HUES48 (cell line): ENCODE results near the gene TNP2.
A peak's percentile ranks its signal among the peaks of the same experiment; 100 is the strongest.

Experiments
- H3K27ac ChIP-seq: one replicate; pipeline ENCODE4 v1.7.0; 2013; ENCODE audit warnings: low read depth, low read length, inconsistent platforms
- H3K27me3 ChIP-seq: 2 replicates; pipeline ENCODE4 v1.6.1; 2013; ENCODE audit warnings: mild to moderate bottlenecking, low read length; ENCODE audit not compliant: control insufficient read depth, insufficient read depth
- H3K36me3 ChIP-seq: 2 replicates; pipeline ENCODE4 v1.6.1; 2013; ENCODE audit warnings: low read length; ENCODE audit not compliant: control insufficient read depth, insufficient read depth
- H3K4me1 ChIP-seq: 2 replicates; pipeline ENCODE4 v1.6.1; 2013; ENCODE audit warnings: mild to moderate bottlenecking, low read length; ENCODE audit not compliant: control insufficient read depth, insufficient read depth
- H3K4me3 ChIP-seq: 2 replicates; pipeline ENCODE4 v1.5.1; 2013; ENCODE audit warnings: mild to moderate bottlenecking, low read depth, low read length
- H3K9ac ChIP-seq: 2 replicates; pipeline ENCODE4 v1.6.1; 2013; ENCODE audit warnings: mild to moderate bottlenecking, low read depth, low read length, moderate library complexity
- H3K9me3 ChIP-seq: 2 replicates; pipeline ENCODE4 v1.6.1; 2013; ENCODE audit warnings: low read length; ENCODE audit not compliant: control insufficient read depth, insufficient read depth

The TNP2 gene

GRCh38 chr16:11268921-11269375 lies at the start of gene TNP2:
Gene TNP2, minus strand, starts transcription at chr16:11269325. Its CDS starts 63 bp downstream, at chr16:11269262.
- no peaks in the 10 kb centered on the region for H3K36me3 ChIP-seq
- H3K9me3 ChIP-seq: no peaks in the 10 kb centered on the region
- H3K27ac ChIP-seq: no peak within 1 kb of the TSS
- H3K9ac ChIP-seq: no peak within 1 kb of the TSS
- no peak within 1 kb of the TSS for H3K4me3 ChIP-seq
- no peaks in the 10 kb centered on the region for H3K27me3 ChIP-seq
- H3K4me1 ChIP-seq: 0 out of 2 replicates have a peak, but pooled peaks cover 3% of the 10 kb centered on the region

DNA sequence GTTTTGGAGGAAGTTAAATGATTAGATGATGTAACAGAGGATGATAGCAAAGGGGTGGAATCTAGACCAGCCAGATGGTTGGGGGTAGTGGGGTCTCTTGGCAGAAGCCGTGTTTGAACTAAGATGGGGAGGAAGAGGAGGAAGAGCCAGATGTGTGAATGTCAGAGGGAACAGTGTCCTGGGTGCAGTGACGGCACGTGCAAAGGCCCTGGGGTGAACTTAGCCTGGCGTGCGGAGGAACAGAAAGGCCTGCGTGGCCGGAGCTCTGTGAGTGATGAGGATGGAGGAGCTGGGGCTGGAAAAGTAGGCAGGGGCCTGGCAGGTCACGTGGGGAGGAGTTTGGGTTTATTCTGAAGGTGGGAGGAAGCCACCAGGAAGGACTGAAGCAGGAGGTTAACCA lies 49.7 kb upstream of the TNP2 start:
- no peaks in the 10 kb centered on the region for H3K9me3 ChIP-seq
- H3K36me3 ChIP-seq: no peaks in the 10 kb centered on the region
- H3K27me3 ChIP-seq: no peaks in the 10 kb centered on the region
- H3K4me1 ChIP-seq: peaks cover 28% of the 10 kb centered on the region
- no peak overlapping the region for H3K4me3 ChIP-seq
- H3K9ac ChIP-seq: no peak overlapping the region
- H3K27ac ChIP-seq: no peak overlapping the region

- Histone ChIP-seq H3K4me3 (peak overlapping the region; percentile 12; the same call in 1 of the 2 replicates), H3K27ac (peak overlapping the region; percentile 91), H3K4me1 (peaks cover 43% of the 10 kb centered on the region)
Observed at GRCh38 chr16:11316331-11317015, 47.3 kb upstream of the TNP2 start.

DNA sequence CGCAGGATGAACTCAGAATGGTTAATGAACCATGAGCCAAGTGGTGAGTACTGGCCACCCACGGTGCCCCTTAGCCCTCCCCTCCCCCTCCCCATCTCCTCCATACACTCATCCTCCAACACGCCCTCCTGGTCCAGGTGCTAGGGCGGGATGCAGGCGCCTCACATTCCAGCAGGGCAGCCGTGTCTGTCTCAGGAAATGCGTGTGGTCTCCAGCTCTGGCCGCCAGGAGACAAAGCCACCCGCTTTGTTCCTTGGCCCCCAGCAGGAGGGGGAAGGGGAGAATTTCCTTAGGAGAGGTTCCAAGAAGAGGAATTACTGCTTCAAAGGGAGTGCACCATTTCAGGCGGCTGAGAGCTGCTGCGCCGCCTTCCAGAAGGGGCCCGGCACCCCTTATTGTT lies 46.4 kb upstream of the TNP2 start:
- peak overlapping the region; percentile 12; the same call in 1 of the 2 replicates for H3K4me3 ChIP-seq
- H3K27me3 ChIP-seq: no peaks in the 10 kb centered on the region
- no peaks in the 10 kb centered on the region for H3K36me3 ChIP-seq
- H3K4me1 ChIP-seq: peaks cover 43% of the 10 kb centered on the region
- peak overlapping the region; percentile 91 for H3K27ac ChIP-seq
- no peaks in the 10 kb centered on the region for H3K9me3 ChIP-seq
- 0 out of 2 replicates have a peak overlapping the region, but pooled peaks have one; percentile 49 for H3K9ac ChIP-seq

More at GRCh38 chr16:11316331-11317015, 47.3 kb upstream of the TNP2 start:
- Histone ChIP-seq H3K9me3 (no peaks in the 10 kb centered on the region), H3K27me3 (no peaks in the 10 kb centered on the region), H3K36me3 (no peaks in the 10 kb centered on the region), H3K9ac (peak overlapping the region; percentile 49; the same call in 1 of the 2 replicates)

DNA sequence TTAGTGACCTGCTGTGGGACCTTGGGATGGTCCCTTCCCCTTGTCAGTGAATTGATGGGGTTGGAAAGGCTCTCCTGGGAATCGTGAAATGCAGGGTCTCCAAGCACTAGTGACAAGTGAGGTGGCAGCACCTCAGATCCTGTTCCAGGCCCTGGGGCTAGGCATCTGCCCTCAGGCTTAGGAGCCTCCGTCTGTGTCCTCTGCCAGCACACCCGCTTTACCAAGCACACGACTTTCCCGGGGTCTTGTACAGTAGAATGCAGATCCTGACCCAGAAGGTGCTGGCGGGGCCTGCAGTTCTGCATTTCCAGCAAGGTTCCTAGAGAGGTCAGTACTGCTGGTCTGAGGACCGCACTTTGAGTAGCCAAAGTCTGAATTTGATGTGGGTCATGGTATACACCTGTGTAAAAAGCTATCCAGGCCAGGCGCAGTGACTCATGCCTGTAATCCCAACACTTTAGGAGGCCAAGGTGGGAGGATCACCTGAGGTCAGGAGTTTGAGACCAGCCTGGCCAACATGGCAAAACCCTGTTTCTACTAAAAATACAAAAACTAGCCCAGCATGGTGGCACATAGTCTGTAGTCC lies 45.3 kb upstream of the TNP2 start:
- H3K4me1 ChIP-seq: peaks cover 43% of the 10 kb centered on the region

GRCh38 chr16:11313493-11314308 lies 44.6 kb upstream of the TNP2 start:
- Histone ChIP-seq H3K4me1 (peaks cover 43% of the 10 kb centered on the region), H3K27me3 (no peaks in the 10 kb centered on the region), H3K9ac (peak overlapping the region; percentile 27; the same call in 1 of the 2 replicates), H3K36me3 (no peaks in the 10 kb centered on the region), H3K4me3 (no peak overlapping the region), H3K27ac (peak overlapping the region; percentile 82), H3K9me3 (no peaks in the 10 kb centered on the region)

More for the DNA sequence above, 45.3 kb upstream of the TNP2 start:
- Histone ChIP-seq H3K36me3 (no peaks in the 10 kb centered on the region), H3K9ac (peak overlapping the region; percentile 27; the same call in 1 of the 2 replicates), H3K4me3 (no peak overlapping the region), H3K27ac (peak overlapping the region; percentile 82), H3K9me3 (no peaks in the 10 kb centered on the region), H3K27me3 (no peaks in the 10 kb centered on the region)

DNA sequence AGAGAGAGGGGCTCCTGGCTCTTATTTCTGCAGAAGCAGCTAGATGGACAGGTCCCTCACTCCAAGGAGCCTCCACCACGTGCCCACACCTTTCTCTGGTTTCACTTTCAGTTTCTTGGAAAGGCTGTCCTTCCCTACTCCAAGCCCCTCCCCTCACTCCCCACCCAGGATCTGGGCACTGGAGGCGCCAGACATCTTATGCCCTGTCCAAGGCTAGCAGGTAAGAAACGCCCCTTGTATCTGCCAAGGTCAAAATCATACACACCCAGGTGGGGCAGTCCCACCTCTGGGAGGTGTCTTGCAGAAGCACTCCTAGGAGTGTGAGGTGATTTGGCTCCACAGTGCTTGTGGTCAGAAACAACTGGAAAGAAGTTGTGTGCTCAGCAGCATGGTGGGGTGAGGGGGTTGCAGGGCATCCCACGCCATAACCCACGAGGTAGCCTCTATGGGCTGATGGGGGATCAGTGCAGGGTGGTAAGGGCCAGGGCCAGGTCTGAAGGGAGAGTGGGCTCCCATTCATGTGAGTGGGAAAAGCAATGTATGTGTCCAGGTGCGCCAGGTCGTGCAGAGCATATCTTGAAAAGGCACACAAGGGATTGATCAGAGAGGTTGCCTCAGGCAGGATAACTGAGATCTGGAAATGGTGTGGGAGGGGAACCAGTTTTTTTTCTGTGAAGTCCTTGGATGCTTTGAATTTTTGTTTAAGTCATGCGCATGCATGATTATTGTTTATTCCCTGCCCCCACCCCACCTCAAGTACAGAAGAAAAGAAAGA lies 43.8 kb upstream of the TNP2 start:
- H3K4me1 ChIP-seq: peaks cover 43% of the 10 kb centered on the region
- H3K27me3 ChIP-seq: no peaks in the 10 kb centered on the region
- peak overlapping the region; percentile 82 for H3K27ac ChIP-seq
- peak overlapping the region; percentile 50 for H3K9ac ChIP-seq
- H3K36me3 ChIP-seq: no peaks in the 10 kb centered on the region
- 0 out of 2 replicates have a peak overlapping the region, but pooled peaks have one; percentile 13 for H3K4me3 ChIP-seq
- no peaks in the 10 kb centered on the region for H3K9me3 ChIP-seq

DNA sequence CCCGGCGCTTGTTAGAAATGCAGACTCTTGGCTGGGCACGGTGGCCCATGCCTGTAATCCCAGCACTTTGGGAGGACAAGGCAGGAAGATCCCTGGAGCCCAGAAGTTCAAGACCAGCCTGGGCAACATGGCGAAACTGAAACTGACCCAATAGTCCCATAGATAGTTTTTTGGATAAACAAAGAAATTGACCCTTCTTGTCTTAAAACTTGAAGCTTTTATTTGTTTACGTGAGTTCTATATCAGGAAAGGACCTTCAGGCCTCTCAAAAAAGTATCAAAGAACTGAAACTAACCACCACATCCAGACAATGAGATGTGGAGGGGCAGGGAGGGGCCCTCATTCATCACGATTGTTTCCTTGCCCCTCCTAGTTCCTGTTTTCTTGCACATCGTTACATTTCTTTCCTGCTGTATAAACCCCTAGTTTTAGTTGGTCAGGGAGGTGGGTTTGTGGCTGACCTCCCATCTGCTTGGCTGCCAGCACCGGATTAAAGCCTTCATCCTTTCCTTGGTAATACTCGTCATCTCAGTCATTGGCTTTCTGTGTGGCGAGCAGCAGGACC lies 42.0 kb upstream of the TNP2 start:
- H3K27me3 ChIP-seq: no peaks in the 10 kb centered on the region
- H3K9me3 ChIP-seq: no peaks in the 10 kb centered on the region
- H3K27ac ChIP-seq: no peak overlapping the region
- no peak overlapping the region for H3K4me3 ChIP-seq
- peaks cover 37% of the 10 kb centered on the region for H3K4me1 ChIP-seq
- H3K9ac ChIP-seq: no peak overlapping the region
- H3K36me3 ChIP-seq: no peaks in the 10 kb centered on the region

DNA sequence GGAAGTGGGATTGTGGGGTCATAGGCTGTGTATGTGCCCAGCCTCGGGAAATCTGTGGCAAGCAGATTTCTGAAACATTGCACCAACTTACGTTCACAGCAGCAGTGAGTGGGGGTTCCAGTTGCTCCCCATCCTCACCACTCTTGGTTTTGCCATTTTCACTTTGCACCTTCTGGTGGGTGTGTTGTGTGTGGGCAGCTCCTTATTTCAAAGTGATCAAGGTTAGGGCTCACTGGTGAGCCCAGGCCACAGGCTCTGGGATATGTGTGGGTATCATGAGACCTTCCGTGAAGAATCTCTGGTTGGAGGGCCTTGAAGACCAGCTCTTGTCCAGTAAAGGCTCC lies 41.5 kb upstream of the TNP2 start:
- no peak overlapping the region for H3K27ac ChIP-seq
- H3K4me1 ChIP-seq: peaks cover 33% of the 10 kb centered on the region
- H3K4me3 ChIP-seq: no peak overlapping the region
- H3K36me3 ChIP-seq: no peaks in the 10 kb centered on the region
- H3K9ac ChIP-seq: no peak overlapping the region
- H3K27me3 ChIP-seq: no peaks in the 10 kb centered on the region
- no peaks in the 10 kb centered on the region for H3K9me3 ChIP-seq
